Uterus (tissue), 4 donors: ENCODE results near the gene WNT5B. TPM values are rescaled to one million over a fixed set of nuclear protein-coding genes. Genes with fewer than 3 reads are reported as not detected.

ENCODE experiments used
- DNase-seq, 2 donors: peaks; one replicate each; pipeline ENCODE4 v3.0.0-alpha.2; 2019 to 2020
- H3K27ac ChIP-seq, 2 donors: fragments of 200-600 bp; sonication (generic); 1 replicate in 1 of 2; 2 replicates in 1 of 2; pipeline ENCODE4 v1.5.1; 2016 to 2018
- H3K27me3 ChIP-seq, 2 donors: fragments of 200-600 bp; sonication (generic); one replicate each; pipeline ENCODE4 v1.5.1; 2018 to 2019; ENCODE audit warnings: control low read depth in 1 of 2
- H3K36me3 ChIP-seq, 2 donors: fragments of 200-600 bp; sonication (generic); one replicate each; pipeline ENCODE4 v1.5.1; 2019; ENCODE audit warnings: control low read depth in 1 of 2
- H3K4me1 ChIP-seq, 2 donors: fragments of 200-600 bp; sonication (generic); one replicate each; pipeline ENCODE4 v1.5.1; 2018 to 2019; ENCODE audit warnings: control low read depth in 1 of 2
- H3K4me3 ChIP-seq, 2 donors: fragments of 200-600 bp; sonication (generic); 1 replicate in 1 of 2; 2 replicates in 1 of 2; pipeline ENCODE4 v1.5.1; 2018 to 2019; ENCODE audit warnings: mild to moderate bottlenecking in 1 of 2
- H3K9me3 ChIP-seq, 2 donors: fragments of 200-600 bp; sonication (generic); one replicate each; pipeline ENCODE4 v1.5.1; 2019; ENCODE audit warnings: control low read depth in 1 of 2
- POLR2A ChIP-seq, 2 donors: fragments of 450-650 bp; IDR thresholded peaks; one replicate each; pipeline ENCODE4 v1.6.1; 2016; ENCODE audit warnings: antibody characterized with exemption in 2 of 2, mild to moderate bottlenecking in 1 of 2, moderate library complexity in 1 of 2
- intact Hi-C: fragments of 100-400 bp; cut with DNase I; formaldehyde crosslinking; loops from one replicate; pipeline ENCODE4 v1.15.1; 2023; ENCODE audit warnings: low total_unique reads
- total RNA-seq, 4 donors: library from RNA; depleted of rRNA in 3 of 4; stranded (reverse); fragments of >200 nt in 3 of 4; gene quantifications; one replicate each; pipeline versions ENCODE4 v1.1.0 to v1.2.4, GENCODE V29; 2014 to 2023
- TF ChIP-seq, protein P1 (sequence below), 4 experiments: fragments of 200-600 bp in 2 of 4; fragments of 450-650 bp in 2 of 4; sonication (generic) in 2 of 4; IDR thresholded peaks; one replicate each; pipeline ENCODE4 v1.5.1; 2016 to 2019; ENCODE audit warnings: antibody characterized with exemption in 4 of 4, mild to moderate bottlenecking in 2 of 4, moderate library complexity in 1 of 4
- donor health status: DM: yes; HTN: yes; CAD: no.

Gene WNT5B
- total RNA-seq, 4 donors from 2014 or later: 5.9 to 20.9 (median 7.2) TPM; not detected in 1

DNA sequence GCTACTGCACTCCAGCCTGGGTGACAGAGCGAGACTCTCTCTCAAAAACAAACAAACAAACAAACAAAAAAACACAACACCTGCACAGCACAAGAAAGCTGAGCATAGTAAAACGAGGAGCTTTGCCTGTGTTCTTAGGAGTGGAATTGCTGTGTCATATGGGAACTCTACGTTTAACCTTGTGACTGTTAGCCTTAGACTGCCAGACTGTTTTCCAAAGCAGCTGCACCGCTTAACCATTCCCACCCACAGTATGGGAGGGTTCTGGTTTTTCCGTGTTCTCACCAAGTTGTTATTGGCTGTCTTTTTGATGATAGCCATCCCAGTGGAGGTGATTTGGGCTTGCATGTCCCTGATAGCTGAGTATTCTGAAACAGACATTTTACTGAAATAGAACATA lies 9.2 kb downstream of the WNT5B start:
- no peak for DNase-seq
- Histone ChIP-seq H3K27ac (no peak overlapping the region), H3K4me3 (no peak overlapping the region), H3K27me3 (no peaks in the 10 kb centered on the region), H3K4me1 (no peaks in the 10 kb centered on the region), H3K36me3 (no peaks in the 10 kb centered on the region), H3K9me3 (no peaks in the 10 kb centered on the region)
- TF ChIP-seq, protein P1, sequence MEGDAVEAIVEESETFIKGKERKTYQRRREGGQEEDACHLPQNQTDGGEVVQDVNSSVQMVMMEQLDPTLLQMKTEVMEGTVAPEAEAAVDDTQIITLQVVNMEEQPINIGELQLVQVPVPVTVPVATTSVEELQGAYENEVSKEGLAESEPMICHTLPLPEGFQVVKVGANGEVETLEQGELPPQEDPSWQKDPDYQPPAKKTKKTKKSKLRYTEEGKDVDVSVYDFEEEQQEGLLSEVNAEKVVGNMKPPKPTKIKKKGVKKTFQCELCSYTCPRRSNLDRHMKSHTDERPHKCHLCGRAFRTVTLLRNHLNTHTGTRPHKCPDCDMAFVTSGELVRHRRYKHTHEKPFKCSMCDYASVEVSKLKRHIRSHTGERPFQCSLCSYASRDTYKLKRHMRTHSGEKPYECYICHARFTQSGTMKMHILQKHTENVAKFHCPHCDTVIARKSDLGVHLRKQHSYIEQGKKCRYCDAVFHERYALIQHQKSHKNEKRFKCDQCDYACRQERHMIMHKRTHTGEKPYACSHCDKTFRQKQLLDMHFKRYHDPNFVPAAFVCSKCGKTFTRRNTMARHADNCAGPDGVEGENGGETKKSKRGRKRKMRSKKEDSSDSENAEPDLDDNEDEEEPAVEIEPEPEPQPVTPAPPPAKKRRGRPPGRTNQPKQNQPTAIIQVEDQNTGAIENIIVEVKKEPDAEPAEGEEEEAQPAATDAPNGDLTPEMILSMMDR (IDR thresholded peaks at IDR 0.05): no peak
- TF ChIP-seq POLR2A (IDR thresholded peaks at IDR 0.05): no peak
- intact Hi-C loops: no loop called here

DNA sequence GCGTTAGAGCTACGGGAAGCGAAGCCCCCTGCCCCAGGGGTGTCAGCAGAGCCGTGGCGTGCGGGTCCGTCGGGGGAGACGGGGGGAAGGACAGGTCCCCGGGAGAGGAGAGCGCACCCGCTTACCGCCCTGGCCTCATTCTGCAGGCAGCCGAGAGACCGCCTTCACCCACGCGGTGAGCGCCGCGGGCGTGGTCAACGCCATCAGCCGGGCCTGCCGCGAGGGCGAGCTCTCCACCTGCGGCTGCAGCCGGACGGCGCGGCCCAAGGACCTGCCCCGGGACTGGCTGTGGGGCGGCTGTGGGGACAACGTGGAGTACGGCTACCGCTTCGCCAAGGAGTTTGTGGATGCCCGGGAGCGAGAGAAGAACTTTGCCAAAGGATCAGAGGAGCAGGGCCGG lies 10.5 kb downstream of the WNT5B start:
- Histone ChIP-seq H3K27me3 (no peaks in the 10 kb centered on the region), H3K4me3 (no peak overlapping the region), H3K9me3 (no peaks in the 10 kb centered on the region), H3K36me3 (no peaks in the 10 kb centered on the region), H3K27ac (no peak overlapping the region), H3K4me1 (no peaks in the 10 kb centered on the region)
- TF ChIP-seq, protein P1 (IDR thresholded peaks at IDR 0.05): no peak
- no peak for TF ChIP-seq POLR2A (IDR thresholded peaks at IDR 0.05)
- intact Hi-C loops: no loop called here
- DNase-seq: no peak

DNA sequence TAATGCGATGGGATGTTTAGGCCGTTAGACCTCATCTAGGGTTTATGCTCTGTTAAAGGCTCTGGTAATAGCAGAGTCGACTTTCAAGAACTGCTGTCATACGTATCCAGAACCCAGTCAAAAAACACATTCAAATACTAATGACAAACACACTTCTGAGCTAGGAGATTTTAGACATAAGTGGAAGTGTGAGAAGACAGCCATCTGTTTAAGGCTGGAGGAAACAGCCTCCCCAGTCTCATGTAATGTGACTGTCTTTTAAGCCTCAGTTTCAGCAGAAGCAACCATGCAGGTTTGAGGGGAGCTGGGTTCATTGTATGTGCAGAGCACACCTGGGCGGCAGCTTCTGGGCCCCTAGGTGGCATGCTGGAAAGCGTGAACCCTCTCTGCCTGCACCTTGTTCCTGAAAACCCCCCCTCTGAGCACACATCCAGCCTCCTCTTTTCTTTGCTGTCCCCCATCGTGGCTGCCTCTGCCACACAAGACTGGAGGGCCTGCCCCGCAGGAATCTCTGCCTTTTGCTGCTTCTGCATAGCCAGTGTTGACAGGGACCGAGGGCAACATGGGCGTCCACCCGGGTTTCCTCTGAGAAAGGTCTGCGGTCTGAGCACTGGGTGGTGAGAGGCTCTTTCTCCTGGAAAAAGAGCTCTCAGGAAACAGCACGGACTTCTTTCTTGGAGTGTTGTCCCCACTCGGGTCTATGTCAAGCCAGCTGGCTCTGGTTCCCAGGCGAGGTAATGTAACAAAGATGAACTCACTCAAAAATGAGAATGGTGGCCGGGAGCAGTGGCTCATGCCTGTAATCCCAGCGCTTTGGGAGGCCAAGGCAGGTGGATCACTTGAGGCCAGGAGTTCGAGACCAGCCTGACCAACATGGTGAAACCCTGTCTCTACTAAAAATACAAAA lies 11.6 kb downstream of the WNT5B start:
- intact Hi-C loops: no loop called here
- no peak overlapping the region for H3K27ac ChIP-seq
- no peaks in the 10 kb centered on the region for H3K36me3 ChIP-seq
- TF ChIP-seq, protein P1 (IDR thresholded peaks at IDR 0.05): no peak
- no peak for TF ChIP-seq POLR2A (IDR thresholded peaks at IDR 0.05)
- H3K9me3 ChIP-seq: no peaks in the 10 kb centered on the region
- H3K4me1 ChIP-seq: no peaks in the 10 kb centered on the region
- no peak overlapping the region for H3K4me3 ChIP-seq
- no peaks in the 10 kb centered on the region for H3K27me3 ChIP-seq
- no peak for DNase-seq

DNA sequence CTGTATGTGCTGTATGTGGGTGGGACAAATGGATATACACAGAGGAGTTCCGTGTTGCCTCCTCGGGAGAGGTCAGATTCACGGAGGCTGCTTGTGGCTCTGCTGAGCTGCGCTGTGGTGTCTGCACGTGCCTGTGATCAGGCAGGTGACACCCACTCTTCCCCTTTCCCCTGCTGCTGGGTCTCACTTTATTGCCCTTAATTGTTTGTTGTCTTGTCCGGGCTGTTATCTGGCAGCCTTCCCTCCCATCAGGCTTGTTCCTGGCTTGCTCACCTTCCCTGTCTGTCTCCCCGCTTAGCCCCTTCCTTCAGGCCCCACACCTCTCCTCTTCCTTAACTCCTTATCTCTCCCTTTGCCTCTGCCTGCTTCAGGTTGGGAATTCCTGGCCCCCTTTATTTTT lies 13.5 kb downstream of the WNT5B start:
- no peak for TF ChIP-seq POLR2A (IDR thresholded peaks at IDR 0.05)
- TF ChIP-seq, protein P1 (IDR thresholded peaks at IDR 0.05): no peak
- Histone ChIP-seq H3K4me3 (no peak overlapping the region), H3K9me3 (no peaks in the 10 kb centered on the region), H3K36me3 (no peaks in the 10 kb centered on the region), H3K4me1 (no peaks in the 10 kb centered on the region), H3K27me3 (no peaks in the 10 kb centered on the region), H3K27ac (no peak overlapping the region)
- intact Hi-C loops: no loop called here
- no peak for DNase-seq

DNA sequence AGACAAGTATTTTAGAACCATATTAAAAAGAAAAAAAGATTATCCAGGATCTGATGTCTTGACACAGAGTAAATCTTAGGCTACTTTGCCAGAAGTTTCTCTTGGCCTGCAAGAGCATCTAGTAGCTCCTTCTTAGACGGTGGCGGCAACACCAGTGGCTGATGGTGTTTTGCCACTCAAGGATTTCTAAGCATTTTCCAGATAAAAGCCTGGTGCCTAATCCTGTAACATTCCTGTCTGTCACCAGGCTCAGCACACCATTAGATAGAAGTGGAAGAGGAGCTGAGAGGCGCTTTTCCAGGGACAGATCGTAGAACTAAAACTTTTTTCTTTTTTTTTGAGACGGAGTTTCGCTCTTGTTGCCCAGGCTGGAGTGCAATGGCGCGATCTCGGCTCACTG lies 14.0 kb downstream of the WNT5B start:
- Histone ChIP-seq H3K4me1 (no peaks in the 10 kb centered on the region), H3K27ac (no peak overlapping the region), H3K27me3 (no peaks in the 10 kb centered on the region), H3K9me3 (no peaks in the 10 kb centered on the region), H3K36me3 (no peaks in the 10 kb centered on the region), H3K4me3 (no peak overlapping the region)
- TF ChIP-seq, protein P1 (IDR thresholded peaks at IDR 0.05): no peak
- TF ChIP-seq POLR2A (IDR thresholded peaks at IDR 0.05): no peak
- no peak for DNase-seq
- intact Hi-C loops: no loop called here
